Stimulated activated memory B cell treated with anti-CD40 and anti-IgM and Interleukin-4, amounts not matched to agents 10 μg/mL and 1 μg/mL and 100 μg/mL, for 72 hours (primary cell): Measurements from ENCODE around the gene PDZRN3.

Experiments used
- ATAC-seq: fragments of 150-1000 bp; cut with Tn5 transposase; 2 replicates; pipeline ENCODE4 v1.10.0; 2021
- H3K27ac Mint-ChIP-seq: one replicate; pipeline ENCODE4 v1.8.0; 2022; ENCODE audit warnings: mild to moderate bottlenecking, mixed read lengths
- H3K27me3 Mint-ChIP-seq: one replicate; pipeline ENCODE4 v1.8.0; 2022; ENCODE audit warnings: mixed read lengths
- H3K36me3 Mint-ChIP-seq: one replicate; pipeline ENCODE4 v1.8.0; 2022; ENCODE audit warnings: mixed read lengths
- H3K4me1 Mint-ChIP-seq: one replicate; pipeline ENCODE4 v1.8.0; 2022; ENCODE audit warnings: mixed read lengths
- H3K4me3 Mint-ChIP-seq: one replicate; pipeline ENCODE4 v1.8.0; 2022; ENCODE audit warnings: mild to moderate bottlenecking, moderate library complexity, mixed read lengths
- H3K9me3 Mint-ChIP-seq: one replicate; pipeline ENCODE4 v1.8.0; 2022; ENCODE audit warnings: mixed read lengths

Gene PDZRN3

DNA sequence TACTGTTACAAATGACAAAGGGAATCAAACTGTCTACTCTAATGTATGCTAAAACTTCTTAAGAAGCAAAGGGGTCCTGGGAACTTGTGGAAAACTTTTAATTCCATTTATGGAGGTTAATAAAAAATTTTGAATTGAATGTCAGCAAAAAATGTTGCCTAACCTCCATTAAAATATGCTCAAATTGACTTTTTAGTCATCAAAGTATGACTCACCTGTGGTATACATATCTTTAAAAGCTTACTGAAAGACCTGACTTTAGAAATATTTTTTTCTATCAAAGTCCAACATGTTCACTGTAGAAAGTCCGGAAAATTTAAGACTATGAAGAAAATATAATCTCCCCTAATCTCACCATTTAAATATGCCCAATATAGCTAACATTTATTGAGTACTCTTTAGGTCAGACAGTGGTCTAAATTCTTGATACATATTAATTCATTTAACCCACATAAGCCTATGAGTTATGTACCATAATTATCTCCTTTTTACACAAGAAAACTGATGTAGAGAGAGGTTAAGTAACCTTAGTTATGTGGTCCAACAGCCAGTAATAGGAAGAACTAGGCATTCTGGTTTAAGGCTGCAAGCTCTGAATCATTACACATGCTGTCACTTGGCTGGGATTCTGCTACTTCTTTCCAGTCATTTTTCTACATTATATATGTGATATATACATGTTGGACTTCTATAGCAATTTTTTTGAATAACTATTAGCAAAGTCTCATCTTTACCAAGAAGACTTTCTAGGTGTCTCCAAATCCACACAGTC is 83.6 kb downstream of the PDZRN3 start:
- H3K27me3 Mint-ChIP-seq = no peaks in the 10 kb centered on the region
- H3K36me3 Mint-ChIP-seq = no peaks in the 10 kb centered on the region

DNA sequence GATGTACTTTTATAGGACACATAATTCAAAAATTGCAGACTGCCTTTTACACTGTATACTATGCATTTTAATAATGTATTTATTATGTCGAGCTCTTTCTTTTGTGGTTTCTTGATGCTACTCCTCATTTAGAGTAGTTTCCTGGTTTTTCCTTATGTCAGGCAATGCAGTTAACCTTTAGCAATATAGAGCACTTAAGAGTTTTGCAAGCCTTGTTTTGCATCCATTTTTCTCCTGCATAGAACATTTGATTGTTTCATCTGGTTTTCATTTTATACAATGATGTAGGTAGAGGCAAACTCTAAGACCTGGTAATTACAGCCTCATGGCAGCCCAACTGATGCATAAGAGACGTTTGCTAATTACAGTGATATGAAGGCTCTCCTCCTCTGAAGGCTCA is 86.3 kb downstream of the PDZRN3 start:
- Mint-ChIP-seq H3K4me1 (no peaks in the 10 kb centered on the region), H3K27me3 (no peaks in the 10 kb centered on the region), H3K9me3 (peaks cover 2% of the 10 kb centered on the region), H3K36me3 (no peaks in the 10 kb centered on the region), H3K27ac (no peak overlapping the region), H3K4me3 (no peak overlapping the region)
- no peak for ATAC-seq

More for the DNA sequence above, 83.6 kb downstream of the PDZRN3 start:
- Mint-ChIP-seq H3K4me3 (no peak overlapping the region), H3K4me1 (no peaks in the 10 kb centered on the region), H3K27ac (no peak overlapping the region), H3K9me3 (peaks cover 2% of the 10 kb centered on the region)
- ATAC-seq = no peak

DNA sequence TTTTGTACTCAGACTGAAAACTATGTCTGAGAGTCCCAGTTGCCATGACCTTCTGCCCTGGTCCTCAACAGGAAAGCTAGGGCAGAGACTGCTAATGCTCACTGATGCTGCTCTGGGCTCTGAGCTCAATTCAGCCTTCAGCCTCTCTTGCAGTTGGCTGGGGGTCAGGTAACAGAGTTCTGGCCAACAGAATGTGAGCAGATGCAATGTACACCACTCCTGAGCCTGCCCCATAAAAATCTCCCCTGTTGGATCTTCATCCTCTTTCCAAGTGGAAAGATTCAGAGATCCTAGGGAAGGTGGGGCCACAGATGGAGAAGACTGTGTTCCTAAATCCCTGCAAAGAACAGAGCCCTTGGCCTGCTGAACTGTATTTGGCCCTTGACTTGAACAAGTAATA is 87.8 kb downstream of the PDZRN3 start:
- H3K4me3 Mint-ChIP-seq = no peak overlapping the region
- H3K4me1 Mint-ChIP-seq = no peaks in the 10 kb centered on the region
- H3K27me3 Mint-ChIP-seq = no peaks in the 10 kb centered on the region
- ATAC-seq = no peak
- H3K36me3 Mint-ChIP-seq = no peaks in the 10 kb centered on the region
- peaks cover 2% of the 10 kb centered on the region for H3K9me3 Mint-ChIP-seq
- H3K27ac Mint-ChIP-seq = no peak overlapping the region

DNA sequence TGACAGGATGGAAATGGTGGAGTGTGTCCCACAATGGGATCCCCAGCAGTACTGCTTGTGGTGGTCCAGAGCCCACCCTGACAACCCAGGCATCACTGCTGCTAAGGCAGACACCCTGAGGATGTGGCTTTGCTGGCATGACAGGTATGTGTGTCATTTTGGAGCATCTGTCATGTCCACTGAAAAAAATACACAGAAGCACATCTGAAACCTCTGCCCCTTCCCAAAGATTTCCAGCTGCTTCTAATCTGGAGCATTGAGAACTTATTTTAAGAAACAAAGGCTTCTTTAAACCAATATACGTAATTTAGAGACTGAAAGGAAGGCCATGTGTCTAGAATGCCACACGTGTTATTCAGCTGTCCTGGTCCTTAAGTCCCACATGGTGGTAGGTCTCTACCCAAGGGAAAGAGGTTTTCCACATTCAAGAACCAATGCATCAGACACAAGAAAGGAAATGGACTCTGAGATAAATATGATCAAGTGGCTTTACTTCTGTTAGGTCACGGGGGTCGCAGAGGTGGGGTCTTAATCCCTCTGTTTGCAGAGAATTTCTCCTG is 88.3 kb downstream of the PDZRN3 start:
- no peak overlapping the region for H3K27ac Mint-ChIP-seq
- no peak for ATAC-seq
- no peaks in the 10 kb centered on the region for H3K36me3 Mint-ChIP-seq
- no peaks in the 10 kb centered on the region for H3K27me3 Mint-ChIP-seq
- H3K9me3 Mint-ChIP-seq = peaks cover 2% of the 10 kb centered on the region
- no peaks in the 10 kb centered on the region for H3K4me1 Mint-ChIP-seq
- no peak overlapping the region for H3K4me3 Mint-ChIP-seq

DNA sequence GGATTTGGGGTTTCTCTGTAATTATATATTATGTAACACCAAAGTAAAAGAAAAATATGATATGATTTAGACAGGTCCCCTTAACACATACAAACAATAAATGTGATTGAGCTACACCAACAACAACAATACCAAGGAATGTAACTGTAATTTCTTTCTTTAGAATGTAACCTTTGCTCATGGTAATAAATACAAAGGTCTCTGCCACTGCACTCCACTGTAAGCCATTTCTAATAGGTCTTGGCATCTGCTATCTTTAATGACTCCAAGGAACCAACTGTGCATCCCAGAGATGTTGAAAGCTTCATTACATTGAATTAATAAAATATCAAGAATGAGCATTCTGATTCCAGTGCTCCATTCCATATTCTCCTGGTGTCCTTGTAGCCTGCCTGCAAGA is 88.8 kb downstream of the PDZRN3 start:
- H3K36me3 Mint-ChIP-seq = no peaks in the 10 kb centered on the region
- H3K9me3 Mint-ChIP-seq = peaks cover 5% of the 10 kb centered on the region
- no peak for ATAC-seq
- no peaks in the 10 kb centered on the region for H3K4me1 Mint-ChIP-seq
- no peaks in the 10 kb centered on the region for H3K27me3 Mint-ChIP-seq
- no peak overlapping the region for H3K27ac Mint-ChIP-seq
- no peak overlapping the region for H3K4me3 Mint-ChIP-seq

DNA sequence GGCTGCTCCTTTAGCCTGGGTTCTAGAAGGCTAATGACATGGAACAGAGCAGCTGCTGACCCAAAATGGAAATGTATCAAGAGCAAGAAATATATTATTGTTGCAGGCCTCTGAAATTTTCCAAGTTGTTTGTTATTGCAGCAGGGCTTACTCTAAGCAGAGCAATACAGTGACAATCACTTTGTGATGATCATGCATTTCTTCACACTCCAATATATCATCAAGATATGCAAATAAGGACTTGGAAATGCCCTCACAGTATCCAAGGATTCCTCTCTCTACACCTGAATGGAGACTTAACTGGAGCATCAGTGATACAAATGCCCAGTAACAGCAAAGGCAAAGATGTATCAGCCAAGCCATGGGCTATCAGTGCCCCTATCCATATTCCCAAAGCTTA is 89.6 kb downstream of the PDZRN3 start:
- Mint-ChIP-seq H3K4me1 (no peaks in the 10 kb centered on the region), H3K36me3 (no peaks in the 10 kb centered on the region), H3K9me3 (peaks cover 3% of the 10 kb centered on the region), H3K27ac (no peak overlapping the region), H3K27me3 (no peaks in the 10 kb centered on the region), H3K4me3 (no peak overlapping the region)
- ATAC-seq = no peak

DNA sequence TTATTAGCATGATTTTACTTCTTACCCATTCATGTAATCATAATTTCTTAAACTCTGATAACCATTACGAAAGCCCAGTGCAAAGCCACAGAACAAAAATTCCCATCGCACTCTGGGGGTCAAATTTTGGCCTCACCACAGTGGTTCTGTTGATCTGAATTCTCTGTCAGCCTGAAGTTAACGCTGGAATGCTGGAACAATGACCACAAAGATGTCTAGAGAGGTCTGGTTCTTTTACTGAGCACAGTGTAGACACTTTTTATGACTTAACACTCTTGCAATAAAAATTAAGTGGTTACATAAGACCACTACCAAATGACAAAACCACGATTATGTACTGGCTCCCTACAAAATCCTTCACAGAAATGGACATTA is 94.7 kb downstream of the PDZRN3 start:
- Mint-ChIP-seq H3K27ac (no peak overlapping the region), H3K36me3 (no peaks in the 10 kb centered on the region), H3K4me1 (no peaks in the 10 kb centered on the region), H3K27me3 (no peaks in the 10 kb centered on the region), H3K4me3 (no peak overlapping the region), H3K9me3 (peaks cover 3% of the 10 kb centered on the region)
- no peak for ATAC-seq

DNA sequence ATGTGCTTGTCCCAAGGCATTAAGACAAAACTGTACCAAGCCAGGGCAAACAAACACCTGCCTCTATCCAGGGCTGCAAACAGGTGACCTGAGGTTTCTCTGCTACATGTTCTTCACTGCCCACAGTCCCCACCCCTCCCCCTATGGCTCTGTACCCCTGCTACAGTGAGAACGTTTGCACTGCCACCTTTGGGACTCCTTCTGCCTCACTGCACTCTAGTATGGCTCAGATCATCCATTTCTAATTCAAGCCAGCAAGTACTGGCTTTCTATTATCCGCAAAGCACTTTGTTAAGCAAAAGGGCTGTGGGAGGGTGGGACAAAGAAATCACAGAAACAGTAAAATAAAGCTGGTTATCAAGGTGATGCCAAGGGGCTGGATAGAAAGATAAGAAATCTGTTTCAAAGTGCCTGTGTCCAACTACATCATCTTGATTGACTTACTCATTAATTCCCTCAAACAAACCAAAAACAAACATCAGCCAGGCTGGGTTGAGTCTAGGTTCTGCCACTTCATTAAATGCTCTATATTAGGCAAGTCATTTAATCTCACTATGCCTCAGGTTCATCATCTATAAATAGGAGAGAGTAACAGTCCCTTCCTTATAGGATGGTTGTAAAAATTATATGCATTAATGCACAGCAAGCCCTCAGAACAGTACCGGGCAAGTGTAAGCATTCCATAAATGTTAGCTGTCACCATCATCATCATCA is 95.3 kb downstream of the PDZRN3 start:
- no peaks in the 10 kb centered on the region for H3K4me1 Mint-ChIP-seq
- H3K4me3 Mint-ChIP-seq = no peak overlapping the region
- peaks cover 3% of the 10 kb centered on the region for H3K9me3 Mint-ChIP-seq
- ATAC-seq = no peak
- no peaks in the 10 kb centered on the region for H3K36me3 Mint-ChIP-seq
- H3K27me3 Mint-ChIP-seq = no peaks in the 10 kb centered on the region
- H3K27ac Mint-ChIP-seq = no peak overlapping the region

DNA sequence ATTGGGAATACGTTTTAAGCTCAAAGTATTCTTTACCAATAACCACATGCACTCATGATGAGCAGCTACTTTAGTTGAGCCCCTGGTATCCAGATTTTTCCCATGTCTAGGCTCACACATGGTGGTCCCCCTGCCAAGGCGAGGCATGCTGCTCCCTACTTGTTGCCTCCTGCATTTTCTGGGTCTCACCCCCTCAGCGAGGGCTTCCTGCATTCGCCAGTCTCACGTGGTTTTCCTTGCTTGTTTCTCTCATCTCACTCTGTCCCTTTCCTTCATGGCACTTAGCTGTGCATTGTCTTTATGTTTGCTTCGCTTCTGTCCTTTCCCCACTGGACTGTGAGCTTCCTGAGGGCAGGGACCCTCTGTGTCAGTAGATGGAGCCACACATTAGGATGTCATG is 99.2 kb downstream of the PDZRN3 start:
- H3K9me3 Mint-ChIP-seq = no peaks in the 10 kb centered on the region
- no peak overlapping the region for H3K4me3 Mint-ChIP-seq
- H3K4me1 Mint-ChIP-seq = no peaks in the 10 kb centered on the region
- H3K27ac Mint-ChIP-seq = no peak overlapping the region
- H3K27me3 Mint-ChIP-seq = no peaks in the 10 kb centered on the region
- no peak for ATAC-seq
- H3K36me3 Mint-ChIP-seq = no peaks in the 10 kb centered on the region

DNA sequence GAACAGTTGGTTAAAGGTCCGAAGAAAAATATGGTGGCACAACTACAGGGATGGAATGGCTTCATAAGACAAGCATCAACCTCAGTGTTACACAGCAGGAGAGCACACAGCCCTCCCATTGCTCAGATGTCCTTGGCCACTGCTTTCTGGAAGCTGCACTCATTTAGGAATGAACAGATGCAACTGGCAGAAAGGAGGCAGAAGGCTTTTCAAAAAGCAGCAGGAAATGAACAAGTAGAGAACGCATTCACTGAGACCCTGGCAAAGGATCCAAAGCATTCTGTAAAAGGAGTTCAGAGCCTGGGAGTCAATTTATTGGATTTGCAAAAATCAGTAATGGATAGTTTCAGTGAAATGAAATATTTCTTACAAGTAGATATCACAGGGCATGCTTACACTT is 101.1 kb downstream of the PDZRN3 start:
- no peak overlapping the region for H3K27ac Mint-ChIP-seq
- no peak for ATAC-seq
- no peak overlapping the region for H3K4me3 Mint-ChIP-seq
- H3K27me3 Mint-ChIP-seq = no peaks in the 10 kb centered on the region
- no peaks in the 10 kb centered on the region for H3K9me3 Mint-ChIP-seq
- H3K36me3 Mint-ChIP-seq = no peaks in the 10 kb centered on the region
- H3K4me1 Mint-ChIP-seq = no peaks in the 10 kb centered on the region

DNA sequence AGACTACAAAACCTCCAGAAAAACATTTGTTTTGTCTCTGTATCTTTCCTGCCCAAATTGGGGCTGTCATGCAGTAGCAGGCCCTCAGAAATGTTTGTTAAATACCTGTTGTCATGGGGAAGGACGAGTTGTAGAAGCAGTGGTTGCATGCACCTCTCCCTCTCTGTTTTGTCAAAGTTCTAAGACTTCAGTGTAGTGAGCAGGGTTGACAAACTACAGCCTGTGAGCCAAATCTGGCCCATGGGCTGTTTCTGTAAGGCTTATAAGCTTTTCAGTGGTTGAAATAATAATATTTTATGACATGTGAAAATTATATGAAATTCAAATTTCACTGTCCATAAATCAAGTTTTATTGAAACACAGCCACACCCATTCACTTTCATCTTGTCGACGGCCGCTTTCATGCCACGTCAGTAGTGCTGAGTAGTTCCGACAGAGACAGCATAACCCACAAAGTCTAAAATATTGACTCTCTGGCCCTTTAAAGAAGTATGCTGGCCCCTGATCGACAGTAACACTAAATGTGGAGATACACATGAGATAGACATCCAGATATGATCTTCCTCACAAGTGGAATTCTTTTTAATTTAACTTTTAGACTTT is 102.9 kb downstream of the PDZRN3 start:
- Mint-ChIP-seq H3K27ac (no peak overlapping the region), H3K4me1 (no peaks in the 10 kb centered on the region), H3K27me3 (no peaks in the 10 kb centered on the region), H3K4me3 (no peak overlapping the region), H3K36me3 (no peaks in the 10 kb centered on the region), H3K9me3 (no peaks in the 10 kb centered on the region)
- ATAC-seq = no peak

DNA sequence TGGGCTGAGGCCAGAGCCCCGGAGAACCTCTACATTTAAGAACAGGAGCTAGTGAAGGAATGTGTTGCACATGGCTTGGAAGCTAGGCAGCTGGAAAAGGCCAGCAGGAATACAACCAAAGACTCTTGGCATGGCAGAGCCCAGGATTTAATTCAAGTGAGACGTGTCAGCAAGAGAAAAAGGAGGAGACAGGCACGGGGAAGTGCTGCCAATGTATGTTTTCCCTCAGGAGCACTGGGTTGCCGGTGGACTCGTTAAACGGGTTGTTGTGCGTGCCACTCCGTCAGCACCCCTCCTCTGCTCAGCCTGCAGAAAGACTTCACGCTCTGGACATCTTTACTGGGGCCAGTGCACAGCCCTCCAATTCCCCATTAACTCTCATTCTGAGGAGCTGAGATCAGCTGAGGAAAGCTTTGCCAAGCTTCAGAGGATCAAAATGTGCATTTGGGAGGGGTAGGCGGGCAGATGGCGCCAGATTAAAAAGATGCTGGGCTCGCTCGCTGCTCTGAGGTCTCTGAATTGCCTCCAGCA is 103.7 kb downstream of the PDZRN3 start:
- Mint-ChIP-seq H3K27me3 (no peaks in the 10 kb centered on the region), H3K27ac (no peak overlapping the region), H3K4me1 (no peaks in the 10 kb centered on the region), H3K9me3 (no peaks in the 10 kb centered on the region), H3K4me3 (no peak overlapping the region), H3K36me3 (no peaks in the 10 kb centered on the region)
- no peak for ATAC-seq

DNA sequence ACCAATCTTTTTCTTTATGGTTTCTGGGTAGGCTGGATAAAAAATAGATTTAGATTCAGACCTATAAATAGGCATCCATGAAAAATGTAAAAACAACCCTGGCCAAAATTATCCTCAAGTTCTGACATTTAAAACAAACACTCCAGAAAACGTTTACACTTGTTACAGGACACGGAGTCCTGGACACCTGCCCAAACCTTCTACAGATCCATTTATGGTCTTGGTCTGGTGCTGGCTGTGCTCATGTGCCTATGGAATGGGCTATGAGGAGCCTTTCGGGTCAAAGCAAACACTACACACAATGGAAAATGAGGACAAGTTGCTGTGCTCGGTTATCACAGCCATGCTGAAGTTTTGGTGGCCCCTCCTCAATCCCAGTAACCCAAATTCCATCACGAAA is 108.1 kb downstream of the PDZRN3 start:
- H3K9me3 Mint-ChIP-seq = no peaks in the 10 kb centered on the region
- no peak overlapping the region for H3K27ac Mint-ChIP-seq
- H3K27me3 Mint-ChIP-seq = no peaks in the 10 kb centered on the region
- no peak overlapping the region for H3K4me3 Mint-ChIP-seq
- H3K36me3 Mint-ChIP-seq = no peaks in the 10 kb centered on the region
- no peaks in the 10 kb centered on the region for H3K4me1 Mint-ChIP-seq
- no peak for ATAC-seq

DNA sequence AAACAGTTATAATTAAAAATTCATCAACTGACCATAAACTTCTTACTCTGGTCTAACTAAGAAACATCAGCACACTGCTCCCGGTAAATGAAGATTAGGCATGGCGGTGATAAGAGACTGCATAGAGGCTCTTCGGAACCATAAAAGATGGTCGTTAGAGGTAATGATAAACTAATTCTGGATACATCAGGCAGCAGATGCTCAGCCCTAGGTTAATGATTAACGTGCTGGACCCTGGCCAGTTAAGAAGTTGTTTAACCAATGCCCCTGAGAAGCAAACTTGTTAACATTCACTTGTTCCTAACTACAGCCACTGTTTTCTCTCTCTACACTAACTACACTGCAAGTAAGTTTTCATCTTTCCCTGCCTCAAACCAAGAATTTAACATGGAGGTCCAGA is 111.5 kb downstream of the PDZRN3 start:
- H3K27ac Mint-ChIP-seq = no peak overlapping the region
- no peak overlapping the region for H3K4me3 Mint-ChIP-seq
- no peaks in the 10 kb centered on the region for H3K9me3 Mint-ChIP-seq
- no peak for ATAC-seq
- H3K27me3 Mint-ChIP-seq = no peaks in the 10 kb centered on the region
- H3K36me3 Mint-ChIP-seq = no peaks in the 10 kb centered on the region
- no peaks in the 10 kb centered on the region for H3K4me1 Mint-ChIP-seq

DNA sequence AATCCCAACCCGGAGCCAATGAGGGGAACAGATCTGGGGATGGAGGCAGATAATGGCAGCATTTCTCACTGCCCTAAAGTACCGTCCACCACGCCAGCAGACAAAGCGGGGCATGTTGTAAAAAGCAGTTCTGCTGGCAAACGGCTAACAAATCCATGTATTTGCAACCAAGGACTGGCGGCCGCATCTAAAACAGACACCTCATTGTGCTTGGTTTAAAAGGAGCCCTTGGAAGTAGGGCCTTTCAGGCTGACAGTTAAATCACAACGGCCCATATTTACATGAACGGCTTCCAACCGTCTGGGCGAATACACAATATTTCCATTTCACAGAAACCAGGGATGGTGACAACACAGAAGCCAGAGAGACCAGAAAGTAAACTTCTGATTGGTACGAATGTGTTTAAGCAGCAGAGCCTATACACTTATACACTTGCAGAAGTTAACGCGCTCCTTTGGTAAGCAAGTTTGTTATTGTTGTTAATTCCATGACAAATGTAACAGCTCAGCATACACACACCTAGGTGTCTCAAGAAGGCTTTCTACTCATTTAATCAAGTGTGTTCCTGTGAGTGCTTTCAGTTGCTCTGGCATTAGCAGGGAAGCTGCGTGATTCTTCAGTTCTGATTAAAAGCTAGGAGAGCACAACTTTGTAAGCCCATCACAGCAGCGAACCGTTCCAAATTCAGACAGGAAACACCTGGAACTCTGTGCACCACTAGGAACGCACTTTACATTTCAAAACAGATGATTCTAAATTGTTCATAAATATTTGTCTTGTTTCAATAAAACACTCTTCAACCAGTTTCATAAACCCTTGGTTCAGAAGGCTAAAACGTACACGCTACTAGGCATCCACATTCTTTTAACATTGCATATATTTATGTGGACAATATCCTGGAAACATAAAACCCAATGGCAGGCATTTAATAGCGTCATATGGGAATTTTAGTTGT is 112.9 kb downstream of the PDZRN3 start:
- Mint-ChIP-seq H3K9me3 (no peaks in the 10 kb centered on the region), H3K4me1 (no peaks in the 10 kb centered on the region), H3K4me3 (no peak overlapping the region), H3K27ac (no peak overlapping the region), H3K36me3 (no peaks in the 10 kb centered on the region), H3K27me3 (no peaks in the 10 kb centered on the region)
- no peak for ATAC-seq
